DND-41 (cell line): ENCODE data around the gene SPANXB1.
"Not testable (repeated sequence)": the region's sequence is repeated elsewhere in the genome, so short reads cannot be mapped to it uniquely, and the experiment has no call there.

ENCODE experiments used
- ATAC-seq: fragments of 200-7000 bp; cut with Tn5 transposase; 3 replicates; pipeline ENCODE4 v1.9.1; 2021; ENCODE audit warnings: low read depth; ENCODE audit not compliant: insufficient read depth
- DNase-seq: peaks from one replicate; pipeline ENCODE4 v3.0.0-alpha.2; 2020
- H2AFZ ChIP-seq: 2 replicates; pipeline ENCODE4 v1.6.0; 2012; ENCODE audit warnings: low read depth, low read length
- H3K27ac ChIP-seq: 2 replicates; pipeline ENCODE4 v1.5.1; 2012; ENCODE audit warnings: low read length, inconsistent platforms
- H3K27me3 ChIP-seq: fragments of 200-600 bp; sonication (generic); 2 replicates; pipeline ENCODE4 v1.6.0; 2012; ENCODE audit warnings: low read length, mild to moderate bottlenecking, inconsistent platforms; ENCODE audit not compliant: insufficient read depth, poor library complexity
- H3K36me3 ChIP-seq: 2 replicates; pipeline ENCODE4 v1.5.1; 2012; ENCODE audit warnings: low read length, inconsistent platforms; ENCODE audit not compliant: insufficient read depth
- H3K4me1 ChIP-seq: 2 replicates; pipeline ENCODE4 v1.5.1; 2012; ENCODE audit warnings: mild to moderate bottlenecking, low read length; ENCODE audit not compliant: insufficient read depth
- H3K4me2 ChIP-seq: 2 replicates; pipeline ENCODE4 v1.6.0; 2012; ENCODE audit warnings: mild to moderate bottlenecking, moderate library complexity, low read length, inconsistent platforms; ENCODE audit not compliant: insufficient read depth
- H3K4me3 ChIP-seq, 2 experiments: fragments of 200-600 bp in 1 of 2; shearing (Covaris generic) in 1 of 2; 2 replicates each; pipeline ENCODE4 v1.5.1; 2012 to 2016; ENCODE audit warnings: inconsistent platforms in 2 of 2, low read length in 2 of 2, mild to moderate bottlenecking in 2 of 2, low read depth in 1 of 2, moderate library complexity in 1 of 2
- H3K79me2 ChIP-seq: 2 replicates; pipeline ENCODE4 v1.6.0; 2012; ENCODE audit warnings: low read length, inconsistent platforms; ENCODE audit not compliant: insufficient read depth
- H3K9ac ChIP-seq: 2 replicates; pipeline ENCODE4 v1.6.0; 2012; ENCODE audit warnings: low read depth, mild to moderate bottlenecking, inconsistent platforms, low read length, moderate library complexity
- H3K9me3 ChIP-seq: 2 replicates; pipeline ENCODE4 v1.5.1; 2012; ENCODE audit warnings: low read length, moderate library complexity, mild to moderate bottlenecking, inconsistent platforms; ENCODE audit not compliant: insufficient read depth, severe bottlenecking
- H4K20me1 ChIP-seq: 2 replicates; pipeline ENCODE4 v1.6.0; 2012; ENCODE audit warnings: low read length; ENCODE audit not compliant: insufficient read depth
- EZH2 ChIP-seq: IDR thresholded peaks from 3 replicates; pipeline ENCODE4 v1.6.1; 2012; ENCODE audit warnings: borderline replicate concordance, low read depth, mild to moderate bottlenecking, moderate library complexity, low read length, inconsistent platforms; ENCODE audit not compliant: severe bottlenecking
- TF ChIP-seq, protein P1 (sequence below): IDR thresholded peaks from 2 replicates; pipeline ENCODE4 v1.5.1; 2012; ENCODE audit warnings: borderline replicate concordance, low read length, moderate library complexity, mild to moderate bottlenecking; ENCODE audit not compliant: poor library complexity, severe bottlenecking; ENCODE audit errors: extremely low read depth

SPANXB1 gene

GRCh38 chrX:141002568-141002967, at the start of gene SPANXB1:
TSS of gene SPANXB1 (plus strand) at chrX:141002594. CDS start at chrX:141002694, 100 bp downstream.
- H3K4me2 ChIP-seq, H3K27ac ChIP-seq, H3K9me3 ChIP-seq, H3K36me3 ChIP-seq, H3K4me1 ChIP-seq, H3K9ac ChIP-seq, H3K27me3 ChIP-seq, H4K20me1 ChIP-seq, H3K79me2 ChIP-seq, H3K4me3 ChIP-seq, ATAC-seq, H2AFZ ChIP-seq, DNase-seq: not testable (repeated sequence)

- no peak for DNase-seq
- Histone ChIP-seq H4K20me1 (no peaks in the 10 kb centered on the region), H3K36me3 (no peaks in the 10 kb centered on the region), H3K4me2 (no peak overlapping the region), H3K9ac (no peak overlapping the region), H3K4me3 (no peak overlapping the region), H3K4me1 (no peaks in the 10 kb centered on the region), H3K9me3 (no peaks in the 10 kb centered on the region), H3K27me3 (no peaks in the 10 kb centered on the region), H2AFZ (no peak overlapping the region), H3K79me2 (no peaks in the 10 kb centered on the region), H3K27ac (no peak overlapping the region)
- ATAC-seq, result no peak
- TF ChIP-seq, protein P1, sequence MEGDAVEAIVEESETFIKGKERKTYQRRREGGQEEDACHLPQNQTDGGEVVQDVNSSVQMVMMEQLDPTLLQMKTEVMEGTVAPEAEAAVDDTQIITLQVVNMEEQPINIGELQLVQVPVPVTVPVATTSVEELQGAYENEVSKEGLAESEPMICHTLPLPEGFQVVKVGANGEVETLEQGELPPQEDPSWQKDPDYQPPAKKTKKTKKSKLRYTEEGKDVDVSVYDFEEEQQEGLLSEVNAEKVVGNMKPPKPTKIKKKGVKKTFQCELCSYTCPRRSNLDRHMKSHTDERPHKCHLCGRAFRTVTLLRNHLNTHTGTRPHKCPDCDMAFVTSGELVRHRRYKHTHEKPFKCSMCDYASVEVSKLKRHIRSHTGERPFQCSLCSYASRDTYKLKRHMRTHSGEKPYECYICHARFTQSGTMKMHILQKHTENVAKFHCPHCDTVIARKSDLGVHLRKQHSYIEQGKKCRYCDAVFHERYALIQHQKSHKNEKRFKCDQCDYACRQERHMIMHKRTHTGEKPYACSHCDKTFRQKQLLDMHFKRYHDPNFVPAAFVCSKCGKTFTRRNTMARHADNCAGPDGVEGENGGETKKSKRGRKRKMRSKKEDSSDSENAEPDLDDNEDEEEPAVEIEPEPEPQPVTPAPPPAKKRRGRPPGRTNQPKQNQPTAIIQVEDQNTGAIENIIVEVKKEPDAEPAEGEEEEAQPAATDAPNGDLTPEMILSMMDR, result no peak
Observed at GRCh38 chrX:140967036-140967435, 35.4 kb upstream of the SPANXB1 start.

DNA sequence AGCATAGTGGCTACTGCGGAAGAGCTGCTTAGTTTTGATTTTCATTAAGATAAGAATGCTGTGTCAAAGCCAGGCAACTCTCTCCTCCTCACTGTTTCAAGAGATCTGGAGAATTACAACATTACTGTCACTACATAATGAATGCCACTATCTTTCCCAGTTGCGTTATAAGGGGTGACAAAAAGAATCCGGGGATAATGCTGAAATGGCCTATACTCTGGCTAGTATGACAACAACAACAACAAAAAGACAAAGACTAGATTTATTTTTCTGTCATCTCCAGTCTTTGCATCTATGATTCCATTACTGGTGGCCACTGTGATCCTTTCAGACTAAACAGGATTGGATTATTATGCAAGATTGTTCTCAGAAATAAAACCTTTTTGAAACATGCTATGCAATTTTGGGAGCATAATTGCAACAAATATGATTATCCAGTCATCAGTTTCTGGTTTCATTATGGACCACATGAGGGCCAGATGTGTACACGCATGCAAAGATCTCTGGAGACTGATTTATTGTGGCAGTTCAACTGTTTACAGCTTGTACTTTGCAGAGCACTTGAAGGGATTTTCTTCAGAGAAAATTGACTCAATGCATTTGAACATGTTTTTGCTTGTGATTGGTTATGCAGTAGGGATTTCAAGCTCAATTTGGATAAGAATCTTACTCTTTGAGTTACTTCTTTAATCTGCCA, 31.1 kb upstream of the SPANXB1 start:
- no peak for TF ChIP-seq EZH2
- no peak overlapping the region for H3K4me3 ChIP-seq
- no peaks in the 10 kb centered on the region for H3K4me1 ChIP-seq
- H4K20me1 ChIP-seq, result no peaks in the 10 kb centered on the region
- no peak overlapping the region for H3K9ac ChIP-seq
- no peak overlapping the region for H3K4me2 ChIP-seq
- no peaks in the 10 kb centered on the region for H3K9me3 ChIP-seq
- H3K27ac ChIP-seq, result no peak overlapping the region
- H3K36me3 ChIP-seq, result no peaks in the 10 kb centered on the region
- DNase-seq (no peak), ATAC-seq (no peak)
- no peak overlapping the region for H2AFZ ChIP-seq
- no peaks in the 10 kb centered on the region for H3K27me3 ChIP-seq
- H3K79me2 ChIP-seq, result no peaks in the 10 kb centered on the region

GRCh38 chrX:140975472-140975871, 26.9 kb upstream of the SPANXB1 start:
- Histone ChIP-seq H3K27ac (no peak overlapping the region), H3K79me2 (no peaks in the 10 kb centered on the region), H2AFZ (no peak overlapping the region), H3K9ac (no peak overlapping the region), H3K4me1 (no peaks in the 10 kb centered on the region), H3K9me3 (no peaks in the 10 kb centered on the region), H3K4me2 (no peak overlapping the region), H4K20me1 (no peaks in the 10 kb centered on the region), H3K4me3 (no peak overlapping the region), H3K36me3 (no peaks in the 10 kb centered on the region), H3K27me3 (no peaks in the 10 kb centered on the region)
- DNase-seq (no peak), ATAC-seq (no peak)
- TF ChIP-seq EZH2, result no peak
- TF ChIP-seq, protein P1, result no peak
